Calu3 (cell line): ENCODE results near the gene TGM5. TPM values are rescaled to one million over a fixed set of nuclear protein-coding genes. Genes with fewer than 3 reads are reported as not detected.
"Not testable (repeated sequence)": the region's sequence is repeated elsewhere in the genome, so short reads cannot be mapped to it uniquely, and the experiment has no call there.

Experiments
- BruUV-seq: library from RNA; stranded (reverse); fragments of 400-500 nt; replicated peaks from 2 replicates; lab custom pipeline; 2021; lab: Mats Ljungman, UMichigan
- CTCF ChIA-PET: fragments of 300-600 bp; sonication (Branson Sonifier 250); formaldehyde crosslinking; loops from one replicate; lab custom pipeline; 2022; ENCODE audit warnings: antibody characterized with exemption; lab: Charles Lee
- DNase-seq: peaks from one replicate; pipeline ENCODE4 v3.0.0; 2022
- H3K27ac Mint-ChIP-seq: one replicate; pipeline ENCODE4 v1.8.0; 2022; ENCODE audit warnings: mixed read lengths; ENCODE audit not compliant: unreplicated experiment
- H3K27me3 Mint-ChIP-seq: one replicate; pipeline ENCODE4 v1.8.0; 2022; ENCODE audit warnings: mixed read lengths; ENCODE audit not compliant: unreplicated experiment
- H3K36me3 Mint-ChIP-seq: one replicate; pipeline ENCODE4 v1.8.0; 2022; ENCODE audit warnings: mild to moderate bottlenecking, moderate library complexity, mixed read lengths; ENCODE audit not compliant: insufficient read depth, unreplicated experiment
- H3K4me1 Mint-ChIP-seq: one replicate; pipeline ENCODE4 v1.8.0; 2022; ENCODE audit warnings: mild to moderate bottlenecking, low read depth, mixed read lengths; ENCODE audit not compliant: unreplicated experiment
- H3K4me3 Mint-ChIP-seq: one replicate; pipeline ENCODE4 v1.8.0; 2022; ENCODE audit warnings: mild to moderate bottlenecking, low read depth, moderate library complexity, mixed read lengths; ENCODE audit not compliant: unreplicated experiment
- H3K9me3 Mint-ChIP-seq: one replicate; pipeline ENCODE4 v1.8.0; 2022; ENCODE audit warnings: low read depth, mixed read lengths; ENCODE audit not compliant: unreplicated experiment
- intact Hi-C: fragments of 100-400 bp; cut with micrococcal nuclease; formaldehyde crosslinking; loops from one replicate; pipeline ENCODE4 v1.10.0; 2022; ENCODE audit not compliant: unreplicated experiment
- total RNA-seq: library from RNA; stranded (reverse); gene quantifications from 2 replicates; pipeline ENCODE4 v1.2.3, GENCODE V29; 2022
- TF ChIP-seq, protein P1 (sequence below): fragments of 200-600 bp; IDR thresholded peaks from one replicate; pipeline ENCODE4 v1.8.0; 2022; ENCODE audit warnings: antibody characterized with exemption; ENCODE audit not compliant: unreplicated experiment

The TGM5 gene
- total RNA-seq, 1 experiment from 2014 or later, result not detected

DNA sequence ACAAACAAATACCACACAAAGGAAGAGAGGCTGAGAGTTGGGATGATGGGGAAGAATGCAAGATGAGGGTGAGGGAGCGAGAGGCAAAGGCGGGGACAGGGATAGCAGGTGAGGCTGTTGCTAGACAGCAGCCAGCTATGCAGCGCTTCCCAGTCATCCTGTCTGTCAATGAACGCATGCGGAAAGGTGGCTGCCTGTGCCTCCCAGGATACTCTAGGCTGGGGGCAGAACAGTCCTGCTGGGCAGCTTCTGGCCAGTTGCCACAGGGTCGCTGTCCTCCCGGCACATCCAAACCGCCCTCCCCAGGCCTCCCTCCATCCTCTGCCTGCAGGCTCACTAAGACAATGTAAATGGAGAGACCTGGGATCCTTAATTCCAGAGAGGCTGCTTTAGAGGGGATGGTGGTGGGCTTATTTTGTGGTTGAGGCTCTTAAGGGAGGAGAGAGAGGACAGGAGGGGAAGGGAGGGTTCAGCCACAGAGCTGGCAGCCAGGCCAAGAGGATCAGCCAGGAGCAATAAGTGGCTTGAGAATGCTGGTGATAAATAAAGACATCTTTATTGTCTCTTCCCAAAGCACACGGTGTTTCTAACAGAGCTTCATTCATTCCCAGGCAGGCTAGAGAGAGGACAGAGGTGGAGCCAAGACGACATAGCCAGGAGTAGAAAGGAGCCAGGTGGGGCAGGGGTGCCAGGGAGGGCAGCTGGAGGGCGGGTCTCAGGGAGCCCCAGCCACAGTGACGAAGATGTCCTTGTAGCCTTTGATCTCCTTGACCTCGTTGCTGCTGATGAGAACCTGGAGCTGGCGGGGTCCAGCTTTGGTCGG lies 9.2 kb upstream of the TGM5 start:
- Mint-ChIP-seq H3K4me1 (no peaks in the 10 kb centered on the region), H3K27me3 (peaks cover 46% of the 10 kb centered on the region), H3K36me3 (no peaks in the 10 kb centered on the region), H3K27ac (no peak overlapping the region), H3K9me3 (no peaks in the 10 kb centered on the region), H3K4me3 (no peak overlapping the region)
- CTCF ChIA-PET, result no interaction called here
- TF ChIP-seq, protein P1, sequence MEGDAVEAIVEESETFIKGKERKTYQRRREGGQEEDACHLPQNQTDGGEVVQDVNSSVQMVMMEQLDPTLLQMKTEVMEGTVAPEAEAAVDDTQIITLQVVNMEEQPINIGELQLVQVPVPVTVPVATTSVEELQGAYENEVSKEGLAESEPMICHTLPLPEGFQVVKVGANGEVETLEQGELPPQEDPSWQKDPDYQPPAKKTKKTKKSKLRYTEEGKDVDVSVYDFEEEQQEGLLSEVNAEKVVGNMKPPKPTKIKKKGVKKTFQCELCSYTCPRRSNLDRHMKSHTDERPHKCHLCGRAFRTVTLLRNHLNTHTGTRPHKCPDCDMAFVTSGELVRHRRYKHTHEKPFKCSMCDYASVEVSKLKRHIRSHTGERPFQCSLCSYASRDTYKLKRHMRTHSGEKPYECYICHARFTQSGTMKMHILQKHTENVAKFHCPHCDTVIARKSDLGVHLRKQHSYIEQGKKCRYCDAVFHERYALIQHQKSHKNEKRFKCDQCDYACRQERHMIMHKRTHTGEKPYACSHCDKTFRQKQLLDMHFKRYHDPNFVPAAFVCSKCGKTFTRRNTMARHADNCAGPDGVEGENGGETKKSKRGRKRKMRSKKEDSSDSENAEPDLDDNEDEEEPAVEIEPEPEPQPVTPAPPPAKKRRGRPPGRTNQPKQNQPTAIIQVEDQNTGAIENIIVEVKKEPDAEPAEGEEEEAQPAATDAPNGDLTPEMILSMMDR, result no peak
- intact Hi-C loops, result no loop called here
- DNase-seq, result no peak
- no TSS peak for BruUV-seq

DNA sequence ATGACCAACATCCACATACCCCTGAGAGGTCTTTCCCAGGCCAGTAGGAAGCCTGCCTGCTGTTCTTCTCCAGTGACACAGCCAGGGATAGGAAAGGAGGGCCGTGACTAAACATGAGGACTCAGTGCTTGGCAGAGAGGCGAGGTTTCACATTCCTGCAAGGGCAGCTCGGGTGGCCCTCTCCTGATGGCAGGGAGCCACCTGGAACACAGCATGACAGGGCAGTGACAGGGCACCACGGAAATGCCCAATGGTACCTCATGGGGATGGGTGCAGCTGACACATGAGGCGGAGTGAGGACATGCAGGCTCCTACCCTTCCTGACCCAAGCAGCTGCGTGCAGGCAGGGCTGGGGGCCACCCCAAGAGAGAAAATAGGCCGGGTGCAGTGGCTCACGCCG lies 7.4 kb upstream of the TGM5 start:
- TF ChIP-seq, protein P1, result no peak
- H3K36me3 Mint-ChIP-seq, result no peaks in the 10 kb centered on the region
- CTCF ChIA-PET, result interaction anchor here (0.7 kb wide), 1 partner anchor 10 kb away, joined by 4 read pairs; no protein-coding TSS in a partner anchor
- peaks cover 42% of the 10 kb centered on the region for H3K27me3 Mint-ChIP-seq
- no peak overlapping the region for H3K4me3 Mint-ChIP-seq
- intact Hi-C loops, result no loop called here
- BruUV-seq, result no TSS peak
- no peaks in the 10 kb centered on the region for H3K9me3 Mint-ChIP-seq
- H3K27ac Mint-ChIP-seq, result no peak overlapping the region
- no peaks in the 10 kb centered on the region for H3K4me1 Mint-ChIP-seq
- DNase-seq, result no peak

DNA sequence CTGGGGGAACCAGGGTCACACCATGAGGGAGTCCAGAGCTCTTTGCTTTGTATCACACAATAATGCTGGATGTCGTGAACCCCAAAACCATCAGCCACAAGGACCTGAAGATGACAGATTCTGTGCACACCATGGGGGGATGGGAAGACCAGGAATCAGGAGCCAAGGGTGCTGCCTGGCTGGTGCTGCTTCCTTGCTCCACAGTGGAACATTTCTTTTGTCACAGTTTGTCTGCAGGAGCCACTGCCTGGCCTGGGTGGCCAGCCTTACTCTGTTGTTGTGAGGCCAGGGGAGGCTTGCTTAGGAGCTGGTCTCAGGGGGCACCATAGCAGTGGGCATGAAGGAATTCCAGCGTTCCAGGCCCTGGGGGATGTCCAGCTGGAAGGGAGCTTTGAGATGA lies 6.5 kb upstream of the TGM5 start:
- CTCF ChIA-PET, result no interaction called here
- H3K9me3 Mint-ChIP-seq, result no peaks in the 10 kb centered on the region
- TF ChIP-seq, protein P1, result no peak
- DNase-seq, result no peak
- peaks cover 46% of the 10 kb centered on the region for H3K27me3 Mint-ChIP-seq
- H3K4me3 Mint-ChIP-seq, result no peak overlapping the region
- H3K4me1 Mint-ChIP-seq, result no peaks in the 10 kb centered on the region
- H3K27ac Mint-ChIP-seq, result no peak overlapping the region
- BruUV-seq, result no TSS peak
- intact Hi-C loops, result no loop called here
- no peaks in the 10 kb centered on the region for H3K36me3 Mint-ChIP-seq

DNA sequence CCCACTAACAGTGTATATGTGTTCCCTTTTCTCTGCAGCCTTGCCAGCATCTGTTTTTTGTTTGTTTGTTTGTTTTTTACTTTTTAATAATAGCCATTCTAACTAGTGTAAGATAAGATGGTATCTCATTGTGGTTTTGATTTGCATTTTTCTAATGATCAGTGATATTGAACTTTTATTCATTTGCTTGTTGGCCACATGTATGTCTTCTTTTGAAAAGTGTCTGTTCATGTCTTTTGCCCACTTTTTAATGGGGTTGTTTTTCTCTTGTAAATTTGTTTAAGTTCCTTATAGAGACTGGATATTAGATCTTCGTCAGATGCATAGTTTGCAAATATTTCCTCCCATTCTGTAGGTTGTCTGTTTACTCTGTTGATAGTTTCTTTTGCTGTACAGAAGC lies 5.2 kb upstream of the TGM5 start:
- peaks cover 59% of the 10 kb centered on the region for H3K27me3 Mint-ChIP-seq
- intact Hi-C loops, BruUV-seq, H3K27ac Mint-ChIP-seq, H3K9me3 Mint-ChIP-seq, H3K36me3 Mint-ChIP-seq, H3K4me1 Mint-ChIP-seq, CTCF ChIA-PET, DNase-seq, H3K4me3 Mint-ChIP-seq: not testable (repeated sequence)
